WERI-Rb-1 (cell line): ENCODE results near the gene SEMA6C.
A peak's percentile ranks its signal among the peaks of the same experiment; 100 is the strongest.

ENCODE experiments used
- DNase-seq: peaks from one replicate; pipeline ENCODE4 v3.0.0-alpha.2; 2020
- H3K27ac ChIP-seq: fragments of 250-450 bp; sonication (Bioruptor Pico); 2 replicates; pipeline ENCODE4 v1.5.1; 2020; ENCODE audit warnings: mild to moderate bottlenecking, moderate library complexity
- H3K27me3 ChIP-seq: fragments of 250-450 bp; sonication (Bioruptor Pico); 2 replicates; pipeline ENCODE4 v1.5.1; 2021; ENCODE audit warnings: mild to moderate bottlenecking, low read depth, moderate library complexity; ENCODE audit not compliant: insufficient read depth, severe bottlenecking
- H3K36me3 ChIP-seq: fragments of 250-450 bp; sonication (Bioruptor Pico); 2 replicates; pipeline ENCODE4 v1.5.1; 2020; ENCODE audit warnings: mild to moderate bottlenecking, moderate library complexity
- H3K4me3 ChIP-seq: 2 replicates; pipeline ENCODE4 v1.5.1; 2011; ENCODE audit warnings: low read depth, mild to moderate bottlenecking, control low read depth, low read length
- H3K9me3 ChIP-seq: fragments of 250-450 bp; sonication (Bioruptor Pico); 2 replicates; pipeline ENCODE4 v1.5.1; 2021; ENCODE audit warnings: mild to moderate bottlenecking, moderate library complexity; ENCODE audit not compliant: severe bottlenecking
- TF ChIP-seq, protein P1 (sequence below): IDR thresholded peaks from 2 replicates; pipeline ENCODE4 v1.5.1; 2011; ENCODE audit warnings: low read depth, mild to moderate bottlenecking, control low read depth, inconsistent platforms, low read length

The SEMA6C gene

DNA sequence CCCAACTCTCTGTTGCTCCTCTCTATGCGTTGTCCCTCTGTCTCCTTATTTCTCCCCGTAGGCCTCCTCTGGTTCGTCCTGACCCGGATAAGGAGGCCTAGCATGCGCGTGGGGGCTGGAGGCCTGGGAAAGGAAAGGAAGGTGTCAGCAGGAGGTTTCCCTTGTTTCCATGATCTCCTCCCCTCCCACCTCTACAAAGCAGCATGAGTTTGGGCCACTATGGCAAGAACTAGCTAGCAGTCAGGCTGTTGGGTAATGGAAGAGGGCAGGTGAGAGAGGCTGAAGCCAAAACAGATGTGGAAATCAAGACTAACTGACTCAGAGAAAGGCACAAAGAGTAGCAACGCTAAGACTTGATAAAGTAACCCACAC lies 687 bp upstream of the SEMA6C start:
- DNase-seq: no peak
- Histone ChIP-seq H3K27ac (peak overlapping the region; percentile 86), H3K36me3 (peaks cover 24% of the 10 kb centered on the region), H3K9me3 (no peaks in the 10 kb centered on the region), H3K27me3 (no peaks in the 10 kb centered on the region), H3K4me3 (peak overlapping the region; percentile 73)
- TF ChIP-seq, protein P1, sequence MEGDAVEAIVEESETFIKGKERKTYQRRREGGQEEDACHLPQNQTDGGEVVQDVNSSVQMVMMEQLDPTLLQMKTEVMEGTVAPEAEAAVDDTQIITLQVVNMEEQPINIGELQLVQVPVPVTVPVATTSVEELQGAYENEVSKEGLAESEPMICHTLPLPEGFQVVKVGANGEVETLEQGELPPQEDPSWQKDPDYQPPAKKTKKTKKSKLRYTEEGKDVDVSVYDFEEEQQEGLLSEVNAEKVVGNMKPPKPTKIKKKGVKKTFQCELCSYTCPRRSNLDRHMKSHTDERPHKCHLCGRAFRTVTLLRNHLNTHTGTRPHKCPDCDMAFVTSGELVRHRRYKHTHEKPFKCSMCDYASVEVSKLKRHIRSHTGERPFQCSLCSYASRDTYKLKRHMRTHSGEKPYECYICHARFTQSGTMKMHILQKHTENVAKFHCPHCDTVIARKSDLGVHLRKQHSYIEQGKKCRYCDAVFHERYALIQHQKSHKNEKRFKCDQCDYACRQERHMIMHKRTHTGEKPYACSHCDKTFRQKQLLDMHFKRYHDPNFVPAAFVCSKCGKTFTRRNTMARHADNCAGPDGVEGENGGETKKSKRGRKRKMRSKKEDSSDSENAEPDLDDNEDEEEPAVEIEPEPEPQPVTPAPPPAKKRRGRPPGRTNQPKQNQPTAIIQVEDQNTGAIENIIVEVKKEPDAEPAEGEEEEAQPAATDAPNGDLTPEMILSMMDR: no peak

DNA sequence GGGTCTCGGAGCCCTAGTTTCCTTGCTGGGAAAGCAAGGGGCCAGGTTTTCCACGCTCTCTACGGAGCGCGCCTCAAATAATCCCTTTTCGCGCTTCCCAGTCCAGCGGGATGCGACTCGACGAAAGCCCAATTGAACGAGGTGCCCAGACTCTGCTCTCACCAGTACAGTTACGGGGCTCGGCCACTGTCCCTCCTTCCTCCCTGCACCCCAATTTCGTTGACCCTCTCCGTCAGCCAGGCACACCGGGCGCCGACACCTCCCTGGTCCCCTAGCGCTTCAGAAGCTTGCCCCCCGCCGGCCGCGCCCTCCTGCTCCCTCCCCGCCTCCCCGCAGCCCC lies 389 bp downstream of the SEMA6C start:
- no peaks in the 10 kb centered on the region for H3K9me3 ChIP-seq
- peaks cover 33% of the 10 kb centered on the region for H3K36me3 ChIP-seq
- peak overlapping the region; percentile 86 for H3K27ac ChIP-seq
- no peak for DNase-seq
- peak overlapping the region; percentile 73 for H3K4me3 ChIP-seq
- TF ChIP-seq, protein P1: no peak
- no peaks in the 10 kb centered on the region for H3K27me3 ChIP-seq

DNA sequence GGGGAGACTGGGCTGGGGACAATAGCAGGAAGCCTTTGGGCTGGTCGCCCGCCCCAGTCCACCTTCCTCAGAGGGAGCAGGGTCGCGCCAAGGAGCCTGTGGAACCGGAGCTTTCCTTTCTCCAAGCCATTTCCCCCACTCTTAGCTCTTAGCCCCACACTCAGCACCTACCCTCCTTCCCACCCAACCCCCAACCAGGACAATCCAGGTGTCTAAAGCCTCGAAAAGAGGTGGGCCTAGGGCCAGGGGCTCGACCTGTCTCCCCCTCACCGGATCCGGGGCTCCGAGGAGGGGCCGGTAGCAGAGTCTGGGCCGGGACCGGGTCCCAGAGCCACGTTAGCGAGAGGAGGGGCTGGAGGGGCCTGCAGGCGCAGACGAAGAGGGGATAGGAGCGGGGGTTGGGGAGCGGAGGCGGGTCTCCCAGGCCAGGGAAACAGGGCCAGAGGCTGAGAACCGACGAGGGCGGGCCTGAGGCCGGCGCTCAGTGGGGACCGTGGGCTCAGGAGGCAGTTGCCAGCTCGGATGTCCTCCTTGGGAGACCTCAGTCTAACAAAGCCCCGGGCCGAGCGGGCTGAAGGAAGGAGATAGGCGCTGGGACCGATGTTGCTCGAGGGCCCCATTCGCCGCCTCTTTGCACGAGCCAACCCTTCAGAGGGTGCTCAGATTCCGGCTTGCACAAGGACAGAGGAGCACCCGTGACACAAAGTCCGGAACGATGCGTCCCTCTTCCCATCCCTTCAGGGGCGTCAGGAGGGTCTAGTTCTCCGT lies 943 bp downstream of the SEMA6C start:
- Histone ChIP-seq H3K27me3 (no peaks in the 10 kb centered on the region), H3K36me3 (peaks cover 39% of the 10 kb centered on the region), H3K9me3 (no peaks in the 10 kb centered on the region), H3K27ac (peak overlapping the region; percentile 86), H3K4me3 (peak overlapping the region; percentile 73)
- TF ChIP-seq, protein P1: no peak
- peak; percentile 67 for DNase-seq

DNA sequence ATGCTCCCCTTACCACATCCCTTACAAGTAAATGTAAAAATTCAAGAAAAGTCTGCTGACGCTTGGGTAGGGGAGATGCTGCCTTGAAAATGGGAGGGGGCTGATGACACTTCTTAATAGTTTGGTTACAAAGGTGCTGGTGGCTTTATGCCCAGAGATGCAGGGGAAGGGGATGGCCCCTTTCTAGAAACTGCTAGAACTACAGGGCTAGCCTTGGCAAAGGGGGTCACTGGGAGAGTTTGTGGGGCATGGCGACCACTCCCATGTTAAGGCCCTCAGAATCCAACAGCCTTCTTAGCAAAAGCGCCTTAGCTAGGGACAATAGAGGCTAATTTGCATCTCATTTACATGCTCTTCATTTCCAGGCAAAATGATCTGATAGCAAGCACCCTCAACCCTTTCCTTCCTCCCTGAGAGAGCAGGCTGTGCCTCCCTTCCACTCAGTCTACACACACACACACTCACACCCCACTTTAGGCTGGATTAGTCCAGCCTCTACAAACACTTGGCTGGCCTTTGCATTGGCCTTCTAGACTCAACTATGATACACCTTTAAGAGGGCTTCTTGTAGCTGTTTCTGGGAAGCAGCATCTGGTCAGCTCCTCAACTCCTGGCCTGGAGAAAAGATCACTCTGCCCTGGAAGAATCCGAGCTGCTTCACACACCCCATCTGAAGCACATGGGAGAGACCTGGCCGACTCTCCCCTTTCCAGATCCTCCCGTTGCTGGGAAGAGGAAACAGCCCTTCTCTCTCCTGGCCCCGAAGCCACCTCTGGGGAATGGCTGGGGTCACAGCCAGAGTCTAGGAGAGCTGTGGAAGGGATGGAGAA lies 1.7 kb downstream of the SEMA6C start:
- H3K4me3 ChIP-seq: peak overlapping the region; percentile 73
- peak; percentile 55 for DNase-seq

DNA sequence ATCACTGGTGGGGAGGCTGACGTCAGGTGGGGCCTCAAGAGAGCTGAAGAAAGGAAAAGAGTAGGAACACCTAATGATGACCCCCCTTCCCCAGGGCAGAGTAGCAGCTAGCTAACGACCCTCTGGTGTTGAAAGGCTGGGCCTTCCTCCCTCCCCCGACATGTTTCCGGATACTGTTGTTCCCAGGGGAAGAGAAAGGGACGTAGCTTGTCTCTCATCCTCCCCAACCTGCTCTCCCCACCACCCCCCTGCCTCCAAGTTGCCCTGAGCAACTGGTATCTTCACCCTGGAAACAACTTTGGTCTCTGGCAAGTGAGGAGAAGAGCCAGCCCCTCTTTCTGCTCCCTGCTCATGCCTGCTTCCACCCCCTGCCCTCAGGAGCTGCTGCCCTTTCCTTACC lies 2.4 kb downstream of the SEMA6C start:
- Histone ChIP-seq H3K9me3 (no peaks in the 10 kb centered on the region), H3K27me3 (no peaks in the 10 kb centered on the region), H3K36me3 (peaks cover 54% of the 10 kb centered on the region), H3K4me3 (peak overlapping the region; percentile 73), H3K27ac (peak overlapping the region; percentile 86)
- DNase-seq: peak; percentile 54
- TF ChIP-seq, protein P1: no peak

More for the DNA sequence above, 1.7 kb downstream of the SEMA6C start:
- TF ChIP-seq, protein P1: no peak
- Histone ChIP-seq H3K36me3 (peaks cover 47% of the 10 kb centered on the region), H3K9me3 (no peaks in the 10 kb centered on the region), H3K27me3 (no peaks in the 10 kb centered on the region), H3K27ac (peak overlapping the region; percentile 86)
